Upper lobe of left lung (tissue), 6 donors: Measurements from ENCODE around the gene TSEN54. TPM values are rescaled to one million over a fixed set of nuclear protein-coding genes. Genes with fewer than 3 reads are reported as not detected.
"Not testable (repeated sequence)": the region's sequence is repeated elsewhere in the genome, so short reads cannot be mapped to it uniquely, and the experiment has no call there.

ENCODE experiments used
- ATAC-seq, 2 donors: fragments of 200-7000 bp; cut with Tn5 transposase; one replicate each; pipeline ENCODE4 v1.9.1; 2022; ENCODE audit warnings: mild to moderate bottlenecking in 2 of 2, moderate library complexity in 2 of 2; ENCODE audit not compliant: low FRiP score in 2 of 2
- DNase-seq, 2 donors: peaks; one replicate each; pipeline ENCODE4 v3.0.0-alpha.2; 2019 to 2020
- H3K27ac ChIP-seq, 4 donors: fragments of 200-600 bp; sonication (generic); one replicate each; pipeline ENCODE4 v1.5.1; 2016 to 2019
- H3K27me3 ChIP-seq, 4 donors: fragments of 200-600 bp; sonication (generic); one replicate each; pipeline ENCODE4 v1.5.1; 2017 to 2019
- H3K36me3 ChIP-seq, 4 donors: fragments of 200-600 bp; sonication (generic); one replicate each; pipeline ENCODE4 v1.5.1; 2016 to 2019
- H3K4me1 ChIP-seq, 4 donors: fragments of 200-600 bp; sonication (generic); one replicate each; pipeline ENCODE4 v1.5.1; 2018 to 2019
- H3K4me3 ChIP-seq, 4 donors: fragments of 200-600 bp; sonication (generic); one replicate each; pipeline ENCODE4 v1.5.1; 2017 to 2019; ENCODE audit warnings: mild to moderate bottlenecking in 2 of 4, moderate library complexity in 1 of 4
- H3K9me3 ChIP-seq, 4 donors: fragments of 200-600 bp; sonication (generic); one replicate each; pipeline ENCODE4 v1.5.1; 2018 to 2019
- CTCF ChIP-seq, 6 experiments: fragments of 450-650 bp in 4 of 6; fragments of 200-600 bp in 2 of 6; sonication (generic) in 2 of 6; IDR thresholded peaks; one replicate each; pipeline ENCODE4 v1.5.1; 2016 to 2019; ENCODE audit warnings: antibody characterized with exemption in 6 of 6
- EP300 ChIP-seq, 4 donors: sonication (generic); formaldehyde crosslinking; IDR thresholded peaks; one replicate each; pipeline ENCODE4 v1.5.1; 2017; ENCODE audit warnings: antibody characterized with exemption in 4 of 4, control low read depth in 2 of 4
- POLR2A ChIP-seq, 4 donors: fragments of 450-650 bp; IDR thresholded peaks; one replicate each; pipeline ENCODE4 v1.5.1; 2016 to 2017; ENCODE audit warnings: antibody characterized with exemption in 4 of 4, mild to moderate bottlenecking in 2 of 4
- POLR2AphosphoS5 ChIP-seq, 2 donors: sonication (generic); formaldehyde crosslinking; IDR thresholded peaks; one replicate each; pipeline ENCODE4 v1.5.1; 2017; ENCODE audit warnings: antibody characterized with exemption in 2 of 2
- WGBS, 2 donors: methylation state at CpG; one replicate each; pipeline ENCODE4 v1.1.5; 2017 to 2018; 5-methylcytosine and 5-hydroxymethylcytosine counted together
- total RNA-seq, 6 donors: library from RNA; depleted of rRNA in 4 of 6; stranded (reverse); fragments of >200 nt in 4 of 6; gene quantifications; one replicate each; pipeline versions ENCODE4 v1.1.0 to v1.2.1, GENCODE V29; 2016 to 2021
- donor health status: DM: no; HTN: no; CAD: no; lungs with moderate emphysema.
- donor health status: DM: no; HTN: yes; CAD: no; lungs with severe emphysema.

The TSEN54 gene
- total RNA-seq, 6 donors from 2014 or later, result 19.5 to 125 (median 31.3) TPM

DNA sequence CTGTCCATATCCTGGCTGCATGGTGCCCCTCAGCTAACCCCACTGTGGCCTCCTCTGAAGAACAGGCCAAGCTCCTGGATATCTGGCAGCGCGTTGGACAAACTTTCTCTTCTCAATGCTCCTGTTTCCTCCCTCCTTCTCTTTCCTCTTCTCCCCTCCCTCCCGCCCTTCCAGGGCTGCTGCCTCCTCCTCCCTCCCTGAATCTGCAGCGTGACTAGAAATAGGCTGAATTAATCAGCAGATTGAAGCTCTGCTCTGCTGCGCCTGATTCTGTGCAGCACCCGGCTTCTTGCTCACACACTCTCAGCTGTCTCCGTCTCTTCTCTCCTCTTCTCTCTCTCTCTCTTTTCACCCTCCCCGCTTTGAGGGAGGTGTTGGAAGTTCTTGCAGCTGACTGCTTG is 40.1 kb upstream of the TSEN54 start:
- DNase-seq (no peak), ATAC-seq (peak in 1 of 2 donors; percentile 35)
- peak overlapping the region; percentile 23 to 77 (median 56) for H3K27ac ChIP-seq
- H3K9me3 ChIP-seq, result no peaks in the 10 kb centered on the region
- TF ChIP-seq CTCF (IDR thresholded peaks at IDR 0.05) (no peak), POLR2A (IDR thresholded peaks at IDR 0.05) (no peak), POLR2AphosphoS5 (IDR thresholded peaks at IDR 0.05) (no peak), EP300 (IDR thresholded peaks at IDR 0.05) (no peak)
- H3K4me3 ChIP-seq, result no peak overlapping the region
- H3K4me1 ChIP-seq, result peaks cover 27 to 43% (median 37%) of the 10 kb centered on the region in 4 donors
- H3K27me3 ChIP-seq, result no peaks in the 10 kb centered on the region
- peaks cover 7 to 29% (median 17%) of the 10 kb centered on the region in 4 donors for H3K36me3 ChIP-seq
- WGBS, 2 donors, result 45 to 53% methylated on average over 8 of the region's 8 CpGs

DNA sequence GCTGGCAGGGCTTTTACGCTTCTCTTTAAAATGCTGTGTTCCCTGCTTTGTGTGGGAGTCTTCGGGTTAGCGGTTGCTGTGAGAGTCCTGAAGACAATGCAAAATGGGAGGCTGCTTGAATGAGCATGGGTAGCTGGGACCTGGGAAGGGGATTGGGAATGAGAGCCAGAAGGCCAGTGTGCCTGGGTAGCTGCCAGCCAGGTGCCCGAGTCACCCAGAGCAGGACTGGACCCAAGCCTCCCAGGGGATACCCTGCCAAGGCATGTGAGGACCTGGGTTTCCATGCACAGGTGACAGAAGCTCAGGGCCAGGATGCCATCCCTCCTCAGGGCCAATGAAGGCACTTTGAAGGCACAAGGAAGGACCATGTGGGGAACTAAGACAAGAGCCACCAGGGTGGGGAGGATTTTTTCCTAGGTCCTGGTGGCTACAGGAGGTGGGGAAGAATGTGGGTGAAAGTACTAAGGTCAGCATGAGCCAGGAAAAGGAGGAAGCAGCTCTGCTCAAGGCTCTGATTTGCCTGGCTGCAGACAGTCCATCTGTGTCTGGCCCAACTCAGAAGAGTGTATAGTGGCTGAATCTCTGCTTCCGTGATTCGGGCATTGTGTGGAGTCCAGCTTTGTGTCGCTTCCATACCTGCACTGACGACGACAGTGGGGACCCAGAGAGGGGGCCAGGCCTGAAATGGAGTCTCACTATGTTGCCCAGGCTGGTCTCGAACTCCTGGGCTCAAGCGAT is 39.4 kb upstream of the TSEN54 start:
- Histone ChIP-seq H3K4me1 (peaks cover 29 to 49% (median 43%) of the 10 kb centered on the region in 4 donors), H3K27me3 (no peaks in the 10 kb centered on the region), H3K36me3 (peaks cover 7 to 24% (median 14%) of the 10 kb centered on the region in 4 donors), H3K9me3 (no peaks in the 10 kb centered on the region), H3K27ac (peak overlapping the region; percentile 23 to 77 (median 56)), H3K4me3 (no peak overlapping the region)
- DNase-seq, result no peak
- WGBS, 2 donors, result 56 to 80% methylated on average over 6 to 11 of the region's 11 CpGs
- TF ChIP-seq POLR2A (IDR thresholded peaks at IDR 0.05) (no peak), CTCF (IDR thresholded peaks at IDR 0.05) (no peak), POLR2AphosphoS5 (IDR thresholded peaks at IDR 0.05) (no peak), EP300 (IDR thresholded peaks at IDR 0.05) (no peak)
- peak in 1 of 2 donors; percentile 18 for ATAC-seq

- WGBS, 2 donors, result 92 to 96% methylated on average over 8 to 11 of the region's 11 CpGs
- not testable (repeated sequence) for H3K27me3 ChIP-seq, H3K4me3 ChIP-seq, DNase-seq, ATAC-seq, H3K9me3 ChIP-seq
- peaks cover 6 to 19% (median 10%) of the 10 kb centered on the region in 4 donors for H3K36me3 ChIP-seq
- peaks cover 29 to 53% (median 45%) of the 10 kb centered on the region in 4 donors for H3K4me1 ChIP-seq
- H3K27ac ChIP-seq, result peak overlapping the region in 3 of 4 donors; percentile 19 to 77 (median 72)
These were observed 38.9 kb upstream of the TSEN54 start for GRCh38 chr17:75477490-75477862.

GRCh38 chr17:75478508-75478907 is 37.8 kb upstream of the TSEN54 start:
- TF ChIP-seq POLR2AphosphoS5 (IDR thresholded peaks at IDR 0.05) (no peak), POLR2A (IDR thresholded peaks at IDR 0.05) (no peak), EP300 (IDR thresholded peaks at IDR 0.05) (no peak), CTCF (IDR thresholded peaks at IDR 0.05) (no peak)
- H3K9me3 ChIP-seq, result no peaks in the 10 kb centered on the region
- H3K27me3 ChIP-seq, result no peaks in the 10 kb centered on the region
- no peak overlapping the region for H3K4me3 ChIP-seq
- H3K36me3 ChIP-seq, result peaks cover 0 to 9% (median under 1%) of the 10 kb centered on the region in 4 donors
- peaks cover 29 to 62% (median 53%) of the 10 kb centered on the region in 4 donors for H3K4me1 ChIP-seq
- 83 to 87% methylated on average over 7 of the region's 7 CpGs for WGBS, 2 donors
- ATAC-seq (no peak), DNase-seq (no peak)
- peak overlapping the region in 2 of 4 donors; percentile 25 to 45 for H3K27ac ChIP-seq

GRCh38 chr17:75480281-75480680 is 36.0 kb upstream of the TSEN54 start:
- 90 to 91% methylated on average over 6 of the region's 6 CpGs for WGBS, 2 donors
- no peak overlapping the region for H3K4me3 ChIP-seq
- no peak for DNase-seq
- ATAC-seq, result no peak
- peaks cover 26 to 60% (median 50%) of the 10 kb centered on the region in 4 donors for H3K4me1 ChIP-seq
- H3K27ac ChIP-seq, result peak overlapping the region in 1 of 4 donors; percentile 49
- TF ChIP-seq POLR2AphosphoS5 (IDR thresholded peaks at IDR 0.05), result no peak
- TF ChIP-seq CTCF (IDR thresholded peaks at IDR 0.05), result no peak
- no peak for TF ChIP-seq EP300 (IDR thresholded peaks at IDR 0.05)
- TF ChIP-seq POLR2A (IDR thresholded peaks at IDR 0.05), result no peak
- no peaks in the 10 kb centered on the region for H3K27me3 ChIP-seq
- peaks cover 0 to 3% (median 0%) of the 10 kb centered on the region in 4 donors for H3K36me3 ChIP-seq
- H3K9me3 ChIP-seq, result no peaks in the 10 kb centered on the region
